ENCODE data around the gene ZNRF2. TPM values are rescaled to one million over a fixed set of nuclear protein-coding genes. Genes with fewer than 3 reads are reported as not detected.

Gene ZNRF2
- 57.1 TPM for total RNA-seq

DNA sequence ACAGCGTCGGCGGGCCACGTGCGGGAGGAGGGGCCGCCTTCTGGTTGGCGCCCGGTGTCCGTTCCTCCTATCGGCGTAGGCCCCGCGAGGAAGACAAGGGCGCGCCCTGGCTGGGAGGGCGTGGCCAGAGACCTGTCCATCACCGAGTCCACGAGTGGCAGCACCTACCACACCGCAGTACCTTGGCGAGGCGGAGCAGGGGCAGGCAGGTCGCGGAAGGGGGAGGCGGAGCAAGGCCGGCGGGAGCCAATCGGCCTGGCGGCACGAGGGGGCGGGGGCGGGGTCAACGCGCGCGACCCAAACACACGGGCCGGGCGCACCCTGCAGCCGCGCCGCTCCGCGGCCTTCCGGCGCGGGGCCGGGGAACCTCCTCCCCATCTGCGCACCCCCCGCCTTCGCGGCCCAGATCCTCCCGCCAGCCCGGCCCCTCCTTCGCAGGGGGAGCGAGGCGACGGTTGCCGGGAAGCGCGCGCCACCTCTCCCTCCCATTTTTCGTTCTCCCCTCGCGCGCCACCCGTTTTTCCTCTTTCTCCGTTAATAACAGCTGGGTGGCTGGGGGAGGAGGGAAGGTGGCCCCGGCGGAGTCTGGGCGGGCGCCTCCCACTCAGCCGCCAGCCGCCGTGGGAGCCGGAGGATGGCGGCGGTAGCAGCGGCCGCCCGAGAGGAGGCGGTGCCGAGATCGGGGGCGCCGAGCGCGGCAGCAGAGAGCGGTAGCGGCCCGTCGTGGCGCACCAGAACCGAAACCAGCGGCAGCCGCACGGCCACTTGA is at the start of gene ZNRF2:
Gene ZNRF2 (plus strand): TSS at position 300 of the 769 bp plus-strand sequence. CDS start 761 bp downstream, outside the sequence.
- FAIRE-seq (no peak), DNase-seq (ENCODE audit: low spot score in 2 of 2) (peak; percentile 87 to 93)

DNA sequence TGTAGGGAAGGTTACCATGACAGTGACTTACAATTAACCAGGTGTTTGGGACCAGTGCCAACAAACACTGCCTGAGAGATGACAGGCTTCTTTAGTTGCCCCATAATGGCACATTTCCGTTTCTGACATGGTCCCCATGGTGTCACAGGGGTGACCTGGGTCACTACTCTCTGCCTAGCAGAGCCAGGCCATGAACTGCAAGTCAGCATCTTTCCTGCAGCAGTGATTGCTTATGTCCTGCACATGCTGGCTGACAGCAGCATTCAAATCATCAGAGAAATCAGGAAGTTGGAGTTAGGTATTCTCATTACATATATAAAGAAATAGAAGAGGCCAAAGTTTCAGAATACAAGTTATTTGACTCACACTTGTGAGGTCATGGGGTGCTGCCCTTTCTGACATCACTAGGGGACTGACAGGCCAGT is 47.1 kb upstream of the ZNRF2 start:
- DNase-seq (ENCODE audit: low spot score in 2 of 2) (no peak), FAIRE-seq (no peak)

DNA sequence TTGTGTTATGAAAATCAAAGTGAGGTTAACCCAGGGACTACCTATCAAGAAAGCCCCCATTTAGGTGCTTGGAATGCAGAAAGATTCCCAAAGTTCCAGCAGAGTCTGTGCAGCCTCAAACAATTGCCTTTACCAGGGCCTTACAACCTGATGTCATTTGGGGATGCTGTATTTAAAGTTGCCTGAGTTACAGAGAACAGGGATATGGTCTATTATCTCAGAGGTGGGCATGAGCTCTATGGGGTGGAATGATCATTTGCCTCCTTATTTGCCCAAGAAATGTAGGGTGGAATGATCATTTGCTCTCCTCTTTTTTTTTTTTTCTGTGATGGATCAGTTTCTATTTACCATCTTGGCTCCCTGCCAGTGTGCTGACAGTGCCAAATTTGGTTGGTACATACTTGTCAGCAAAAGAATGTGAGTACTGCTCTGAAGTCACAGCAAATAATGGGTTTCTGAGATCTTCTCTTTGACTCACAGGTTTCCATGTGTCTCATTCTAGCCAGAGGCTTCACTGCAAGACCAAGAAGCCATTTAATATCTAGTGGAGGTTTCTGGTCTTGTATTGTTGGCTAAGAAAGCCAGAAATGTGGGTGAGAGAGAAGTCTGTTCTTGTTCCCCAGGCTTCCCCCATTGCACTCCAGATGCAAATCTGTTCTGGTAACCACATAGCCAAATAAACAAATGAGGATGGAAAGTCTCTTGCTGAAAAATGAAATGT is 45.5 kb upstream of the ZNRF2 start:
- no peak for FAIRE-seq

DNA sequence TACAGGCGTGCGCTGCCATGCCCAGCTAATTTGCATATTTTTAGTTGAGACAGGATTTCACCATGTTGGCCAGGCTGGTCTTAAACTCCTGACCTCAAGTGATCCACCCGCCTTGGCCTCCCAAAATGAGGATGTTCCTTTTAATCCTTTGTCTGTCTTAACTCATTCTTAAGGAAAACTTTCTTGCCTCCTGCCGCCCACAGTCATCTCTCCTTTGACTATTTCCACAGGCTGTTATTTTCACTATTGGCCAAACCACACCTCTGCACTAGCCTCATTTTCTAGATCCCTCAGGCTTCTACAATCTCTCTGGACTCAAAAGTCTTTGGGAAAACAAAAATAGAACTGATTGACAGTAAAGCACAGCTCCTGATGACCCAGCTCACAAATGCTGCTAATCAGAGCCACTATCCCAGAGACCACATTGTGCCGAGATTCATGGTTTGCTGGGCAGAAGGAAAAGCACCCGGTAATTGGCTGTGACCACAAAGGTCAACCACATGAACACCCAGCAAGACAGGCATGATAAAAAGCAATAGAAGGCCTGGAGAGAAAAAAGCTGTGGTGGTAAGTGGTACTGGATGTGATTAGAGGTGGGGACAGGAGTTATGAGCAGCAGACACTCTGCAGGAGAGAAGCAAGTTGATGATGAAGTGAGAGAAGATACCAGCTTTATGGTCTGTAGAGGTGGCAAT is 44.1 kb upstream of the ZNRF2 start:
- DNase-seq (ENCODE audit: low spot score in 2 of 2) (no peak), FAIRE-seq (no peak)

More for the DNA sequence above, 45.5 kb upstream of the ZNRF2 start:
- DNase-seq (ENCODE audit: low spot score in 2 of 2), result no peak

DNA sequence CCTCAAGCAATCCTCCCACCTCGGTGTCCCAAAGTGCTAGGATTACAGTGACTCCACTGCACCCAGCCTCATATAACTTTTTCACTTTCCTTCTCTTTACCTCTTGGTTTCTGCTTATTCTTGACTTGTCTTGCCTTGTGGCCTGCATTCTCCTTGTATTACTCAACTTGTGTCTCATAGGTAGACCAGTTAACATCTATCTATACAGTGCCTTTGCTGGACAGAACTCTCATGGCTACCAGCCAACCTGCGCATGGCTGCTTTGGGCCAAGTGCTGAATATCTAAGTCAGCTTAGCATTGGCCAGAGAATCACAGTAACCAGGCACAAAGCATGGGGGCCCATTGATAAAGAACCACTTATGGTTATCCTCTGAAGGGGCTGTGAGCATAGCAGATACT is 42.6 kb upstream of the ZNRF2 start:
- DNase-seq (ENCODE audit: low spot score in 2 of 2) (no peak), FAIRE-seq (no peak)

DNA sequence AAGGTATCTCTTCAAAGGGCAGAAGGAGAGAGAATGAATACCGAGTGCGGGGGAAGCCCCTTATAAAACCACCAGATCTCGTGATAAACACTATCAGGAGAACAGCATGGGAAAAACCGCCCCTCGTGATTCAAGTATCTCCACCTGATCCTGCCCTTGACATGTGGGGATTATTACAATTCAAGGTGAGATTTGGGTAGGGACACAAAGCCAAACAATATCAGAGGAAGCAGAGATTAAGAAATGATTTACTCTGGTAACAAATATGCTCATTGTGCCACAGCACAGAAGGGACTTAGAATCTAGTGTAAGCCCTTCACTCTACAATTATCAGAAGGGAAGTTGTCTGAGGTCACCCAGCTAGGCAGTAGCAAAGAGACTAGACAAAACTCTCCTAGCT is 40.1 kb upstream of the ZNRF2 start:
- FAIRE-seq, result no peak
- DNase-seq (ENCODE audit: low spot score in 2 of 2), result no peak

DNA sequence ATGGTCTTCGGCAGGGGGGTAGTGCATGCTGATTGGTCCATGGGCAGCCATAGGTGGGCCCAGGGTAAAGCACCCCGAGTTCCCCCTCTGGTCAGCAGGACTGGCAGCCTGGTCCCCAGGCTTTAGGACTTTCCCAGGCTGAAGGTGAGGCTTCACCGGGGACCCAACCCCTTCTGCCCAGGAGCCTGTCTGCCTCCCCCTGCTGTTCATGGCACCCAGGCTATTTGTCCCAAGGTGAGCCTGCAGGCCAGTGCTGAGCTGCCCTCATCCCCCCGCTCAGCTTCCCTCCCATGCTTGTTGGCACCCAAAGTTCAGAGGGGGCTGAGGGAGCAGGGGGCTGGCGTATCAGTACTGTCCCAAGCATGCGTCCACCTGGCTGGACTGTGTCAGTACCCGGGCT is 38.5 kb upstream of the ZNRF2 start:
- no peak for FAIRE-seq
- no peak for DNase-seq (ENCODE audit: low spot score in 2 of 2)

DNA sequence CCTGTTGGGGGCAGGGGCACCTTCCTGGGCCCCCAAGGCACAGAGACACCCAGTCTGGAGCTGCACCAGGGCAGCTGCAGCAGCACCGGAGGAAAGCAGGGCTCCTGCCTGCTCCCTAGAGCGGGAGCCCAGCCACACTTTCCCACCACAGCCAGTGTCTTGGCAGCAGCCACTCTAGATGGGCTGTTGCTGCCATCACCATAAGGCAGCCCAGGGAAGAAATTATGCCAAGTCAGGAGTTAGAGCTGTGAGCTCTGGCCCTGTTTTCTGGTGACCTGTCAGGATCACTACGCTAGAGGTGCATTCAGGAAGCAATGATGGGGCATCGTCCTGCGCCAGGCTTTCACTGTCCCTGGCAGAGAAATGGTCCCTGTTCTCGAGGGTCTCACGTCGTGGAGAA is 38.0 kb upstream of the ZNRF2 start:
- FAIRE-seq, result no peak
- no peak for DNase-seq (ENCODE audit: low spot score in 2 of 2)

DNA sequence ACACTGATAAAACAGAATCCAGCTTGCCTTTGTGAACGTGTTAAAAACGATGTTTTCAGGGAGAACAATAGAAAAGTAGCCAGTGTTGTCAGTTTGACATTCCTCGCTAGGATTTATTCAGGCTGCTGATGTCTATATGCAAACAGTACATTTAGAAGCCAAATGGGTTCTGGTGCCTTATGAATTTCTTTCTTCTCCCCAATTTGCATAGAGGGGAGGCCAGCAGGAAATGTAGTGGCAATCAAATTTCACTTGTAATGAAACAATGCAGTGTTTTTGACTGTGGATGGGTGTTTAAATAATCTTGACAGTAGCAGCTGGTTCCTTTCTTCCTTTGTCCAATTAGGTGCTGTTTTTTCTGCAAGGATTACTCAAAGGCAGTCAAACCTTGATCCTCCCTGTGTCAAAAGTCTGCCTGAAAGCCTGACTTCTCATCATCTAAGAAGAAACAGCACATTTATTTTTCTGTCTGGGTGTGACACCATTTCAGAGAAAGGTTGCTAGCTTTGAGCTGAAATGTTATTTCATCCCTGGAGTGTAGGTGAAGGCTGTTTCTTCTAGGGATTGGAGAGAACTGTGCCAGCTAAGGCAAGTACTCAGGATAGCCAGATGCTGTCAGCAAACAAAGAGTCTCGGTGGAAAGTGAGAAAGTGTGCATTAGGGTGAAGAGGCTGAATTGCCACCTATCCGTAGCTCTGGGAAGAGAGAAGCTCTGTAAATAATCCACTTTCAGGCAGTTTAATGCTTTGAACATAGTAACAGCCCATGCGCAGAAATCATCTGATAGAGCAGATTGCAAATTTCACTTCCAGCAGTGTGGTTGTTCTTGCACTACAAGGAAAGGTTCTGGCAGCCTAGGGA is 36.6 kb upstream of the ZNRF2 start:
- FAIRE-seq (no peak), DNase-seq (ENCODE audit: low spot score in 2 of 2) (no peak)

DNA sequence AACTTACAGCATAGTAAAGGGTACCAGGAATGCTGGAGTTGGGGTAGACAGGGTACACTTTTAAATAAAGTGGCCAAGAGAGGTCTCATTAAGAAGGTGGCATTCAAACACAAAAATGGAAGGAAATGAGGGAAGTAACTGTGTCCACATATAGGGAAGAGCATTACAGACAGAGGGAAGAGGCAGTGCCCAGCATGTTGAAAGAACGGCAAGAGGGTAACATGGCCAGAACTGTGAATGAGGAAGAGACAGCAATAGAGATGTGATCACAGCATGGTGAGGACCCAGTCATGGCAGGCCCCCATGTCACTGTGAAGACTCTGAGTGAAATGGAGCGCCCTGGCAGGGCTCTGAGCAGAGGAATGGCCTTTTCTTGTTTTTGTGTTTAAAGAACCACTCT is 35.1 kb upstream of the ZNRF2 start:
- no peak for DNase-seq (ENCODE audit: low spot score in 2 of 2)
- no peak for FAIRE-seq

DNA sequence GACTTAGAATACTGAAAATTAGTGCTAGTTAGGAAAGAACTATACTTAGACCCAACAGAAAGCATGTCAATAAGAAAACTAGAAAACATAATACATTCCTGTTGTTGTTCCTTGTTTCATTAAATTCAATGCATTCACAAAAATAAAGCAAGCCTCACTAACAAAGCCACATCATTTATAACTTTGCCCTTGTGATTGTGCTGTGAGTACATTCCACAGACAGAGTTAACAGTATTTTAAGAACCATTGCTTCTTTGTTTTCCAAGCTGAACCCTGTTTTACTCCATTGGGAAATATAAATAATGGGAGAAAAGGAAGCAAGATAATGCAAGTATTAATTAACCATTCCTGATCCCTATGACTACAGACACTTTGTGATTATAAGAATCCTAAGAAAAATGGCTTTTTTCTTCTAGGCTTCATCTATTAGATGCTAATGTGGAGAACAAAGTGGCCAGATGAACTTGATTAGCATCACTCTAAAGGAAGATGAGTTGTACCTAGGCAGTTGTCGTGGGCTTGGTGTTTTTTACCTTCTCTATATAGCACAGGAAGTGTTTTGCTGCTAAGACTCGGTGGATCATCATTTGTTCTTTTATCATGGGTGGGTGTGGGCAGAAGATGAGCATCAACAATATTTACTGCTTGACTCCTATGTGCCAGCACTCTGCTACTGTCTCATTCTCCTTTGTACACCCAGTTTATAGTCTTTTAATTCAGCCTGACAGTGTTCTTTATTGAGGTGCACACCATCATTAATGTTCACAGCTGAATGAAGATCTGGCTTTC is 34.2 kb upstream of the ZNRF2 start:
- DNase-seq (ENCODE audit: low spot score in 2 of 2), result no peak
- FAIRE-seq, result no peak

DNA sequence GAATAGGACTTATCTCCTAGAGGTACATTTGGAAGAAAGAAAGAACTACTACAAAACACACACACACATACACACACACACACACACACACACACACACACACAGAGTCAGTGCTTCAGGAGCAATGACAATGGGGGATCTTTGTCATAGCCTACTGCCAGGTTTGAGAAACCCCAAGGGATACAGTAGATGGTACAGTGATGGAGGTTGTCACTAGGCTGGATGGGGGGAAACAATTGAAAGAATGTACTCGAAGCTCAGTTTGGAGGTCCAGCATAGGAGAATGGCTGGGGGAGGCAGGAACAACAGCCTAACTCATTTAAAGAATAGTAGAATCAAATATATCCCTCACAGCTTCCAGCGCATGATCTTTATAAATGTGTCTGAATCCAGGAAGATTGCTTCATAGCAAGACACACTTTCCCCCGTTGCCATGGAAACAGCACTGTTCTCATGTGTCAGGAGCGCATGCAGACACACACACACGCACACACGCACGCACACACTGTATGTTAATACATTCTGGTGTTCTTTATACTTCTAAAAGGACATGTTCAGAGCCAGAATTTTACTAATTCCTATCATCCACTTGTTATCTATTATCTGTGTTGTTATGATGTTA is 32.6 kb upstream of the ZNRF2 start:
- DNase-seq (ENCODE audit: low spot score in 2 of 2), result no peak
- no peak for FAIRE-seq

DNA sequence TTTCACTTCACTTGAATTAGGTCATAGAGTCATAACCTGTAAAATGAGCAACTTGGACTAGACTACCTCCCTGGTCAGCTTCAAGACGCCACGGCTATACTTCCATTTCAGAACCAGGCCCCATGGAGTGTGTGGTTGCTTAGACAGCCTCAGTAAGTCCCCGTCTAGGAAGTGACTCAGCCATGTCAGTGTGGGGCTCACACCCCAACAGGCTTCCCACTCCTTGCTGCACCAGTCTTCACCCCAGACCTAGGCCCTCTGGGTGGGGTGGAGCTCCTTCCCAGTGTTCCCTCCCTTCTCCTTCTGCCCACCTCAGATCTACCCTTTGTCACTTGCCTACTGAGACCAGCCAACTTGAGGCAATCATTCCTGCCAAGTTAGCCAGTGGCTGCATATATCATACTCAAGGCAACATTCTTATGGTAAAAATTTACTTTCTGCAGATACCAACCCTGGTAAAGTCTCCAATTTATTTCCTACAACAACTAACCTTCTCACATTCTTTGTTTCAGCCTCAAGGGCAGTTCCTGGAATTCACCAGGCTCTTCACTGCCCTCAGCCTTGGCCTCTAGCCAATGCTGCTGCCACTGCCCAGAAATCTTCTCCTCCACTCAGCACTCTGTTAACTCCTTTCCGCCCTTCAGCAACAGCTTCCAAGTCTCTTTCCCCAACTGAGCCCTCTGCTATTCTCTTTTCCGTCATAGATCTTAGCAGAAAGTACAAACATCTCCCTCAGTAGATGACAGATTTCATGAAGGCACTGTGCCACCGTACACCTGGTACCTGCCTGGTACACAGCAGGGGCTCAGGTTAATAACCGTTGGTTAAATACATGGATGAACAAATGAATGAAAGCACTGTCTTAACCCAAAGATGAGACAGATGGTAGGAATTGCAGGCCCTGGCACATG is 31.3 kb upstream of the ZNRF2 start:
- peak in 1 of 2 donors; percentile 38 for DNase-seq (ENCODE audit: low spot score in 2 of 2)
- FAIRE-seq, result no peak

DNA sequence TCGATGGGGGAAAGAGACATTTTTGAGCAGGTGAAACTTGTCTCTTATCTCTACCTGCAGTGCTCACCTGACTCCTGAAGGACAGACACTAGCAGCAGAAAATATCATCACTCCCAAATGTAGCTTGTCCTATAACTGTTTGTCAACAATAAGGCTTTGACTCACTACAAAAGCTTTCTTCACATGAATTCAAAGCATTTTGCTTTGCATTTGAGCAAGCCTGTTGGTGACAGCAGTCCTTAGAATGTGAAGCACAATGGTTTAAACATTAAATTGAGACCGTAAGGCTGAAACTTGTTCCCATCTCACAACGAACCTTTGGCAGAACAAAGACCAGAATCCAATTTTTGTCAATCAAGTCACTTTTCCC is 30.6 kb upstream of the ZNRF2 start:
- no peak for FAIRE-seq
- DNase-seq (ENCODE audit: low spot score in 2 of 2), result no peak

DNA sequence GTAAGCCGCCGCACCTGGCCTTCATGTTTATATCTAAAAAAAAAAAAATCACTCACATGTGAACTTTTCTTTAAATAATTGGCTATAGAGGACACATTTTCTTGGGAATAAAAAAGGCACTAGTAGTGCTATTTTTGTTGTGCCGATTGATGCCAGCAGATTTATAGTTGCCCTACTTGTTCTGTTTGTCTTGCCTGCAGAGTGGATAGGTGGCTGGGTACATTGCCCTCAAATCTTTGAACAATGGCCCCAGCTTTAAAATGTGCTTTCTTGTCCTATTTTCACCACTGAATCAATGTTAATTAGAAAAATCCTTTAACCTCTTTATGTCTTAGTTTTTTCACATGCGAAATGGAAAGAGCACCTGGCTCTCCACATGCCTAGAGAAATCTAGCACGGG is 30.1 kb upstream of the ZNRF2 start:
- DNase-seq (ENCODE audit: low spot score in 2 of 2) (no peak), FAIRE-seq (no peak)

DNA sequence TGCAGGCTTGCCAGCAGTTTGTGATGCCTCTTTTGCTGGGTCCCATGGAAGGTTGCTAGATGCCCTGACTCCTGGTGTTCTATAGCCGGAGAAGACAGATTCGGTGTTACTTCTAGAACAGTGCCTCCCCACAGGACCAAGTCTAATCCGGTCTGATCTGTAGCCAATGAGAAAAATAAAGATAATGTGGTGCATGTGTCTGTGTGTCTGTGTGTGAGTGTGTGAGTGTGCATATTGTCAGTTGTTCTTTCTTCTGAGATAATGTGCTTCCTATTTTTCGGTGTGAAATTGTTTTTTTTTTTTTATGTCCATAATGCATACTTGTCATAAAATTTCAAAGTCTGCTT is 29.7 kb upstream of the ZNRF2 start:
- FAIRE-seq (no peak), DNase-seq (ENCODE audit: low spot score in 2 of 2) (no peak)

DNA sequence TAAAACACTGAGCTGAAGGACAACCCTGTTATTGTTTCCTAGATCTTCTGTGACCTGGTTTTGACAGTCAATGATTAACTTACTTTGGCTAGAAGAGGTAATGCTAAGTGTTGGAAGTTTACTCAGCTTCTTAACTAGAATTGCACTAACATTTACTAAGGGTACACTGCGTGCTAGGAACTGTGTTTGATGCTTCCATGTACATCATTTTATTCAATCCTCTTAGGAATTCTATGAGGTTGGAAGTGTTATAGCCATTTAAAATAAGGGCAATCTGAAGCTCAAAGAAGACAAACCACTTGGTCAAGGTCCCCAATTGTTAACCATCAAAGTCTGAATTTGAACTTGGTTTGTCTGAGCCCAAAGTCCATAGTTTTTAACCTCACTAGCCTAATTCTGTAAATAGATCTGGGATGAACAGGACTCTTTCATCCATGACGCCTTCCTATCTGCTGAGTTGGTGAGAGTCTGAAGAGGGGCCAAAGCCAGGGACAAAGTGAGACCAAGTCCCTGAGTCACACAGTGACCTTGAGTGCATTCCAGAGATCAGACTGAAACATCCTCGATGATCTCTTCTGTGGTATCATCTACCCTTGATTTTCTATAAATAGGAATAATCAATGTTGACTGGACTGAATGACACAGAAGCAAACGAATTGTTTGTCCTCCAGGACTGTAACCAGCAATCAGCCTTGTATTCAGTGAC is 29.2 kb upstream of the ZNRF2 start:
- DNase-seq (ENCODE audit: low spot score in 2 of 2), result no peak
- FAIRE-seq, result no peak

DNA sequence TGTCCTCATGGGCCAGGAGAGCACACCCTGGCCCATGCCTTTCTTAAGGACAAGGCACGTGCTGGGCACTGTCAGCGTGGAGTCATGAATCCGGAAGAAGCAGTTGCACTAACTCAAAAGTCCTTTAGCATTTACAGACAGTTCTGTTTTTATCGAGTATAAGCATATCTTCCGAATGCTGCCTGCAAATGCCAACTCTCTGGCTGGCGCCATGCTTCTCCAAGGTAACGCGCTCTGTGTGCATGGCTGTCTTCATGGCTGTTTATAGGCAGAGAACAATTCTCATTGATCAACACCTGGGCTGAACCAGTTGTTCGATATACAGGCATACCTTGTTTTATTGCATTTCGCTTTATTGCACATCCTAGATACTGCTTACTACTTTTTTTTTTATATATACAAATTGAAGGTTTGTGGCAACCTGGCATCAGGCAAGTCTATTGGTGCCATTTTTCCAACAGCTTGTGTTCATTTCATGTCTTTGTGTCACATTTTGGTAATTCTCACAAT is 28.0 kb upstream of the ZNRF2 start:
- FAIRE-seq, result no peak
- no peak for DNase-seq (ENCODE audit: low spot score in 2 of 2)
